Uterine smooth muscle cell (primary cell): Measurements from ENCODE around the gene EMD. TPM values are rescaled to one million over a fixed set of nuclear protein-coding genes. Genes with fewer than 3 reads are reported as not detected.

ENCODE experiments used
- total RNA-seq: library from RNA; depleted of rRNA; stranded (reverse); fragments of >200 nt; gene quantifications from 2 replicates; pipeline ENCODE4 v1.2.3, GENCODE V29; 2014

The EMD gene
- 17.1 and 20.6 TPM in 2 replicates for total RNA-seq

GRCh38 chrX:154378799-154379568 lies at the start of gene EMD:
TSS of gene EMD (plus strand) at chrX:154379295. CDS start at chrX:154379485, 190 bp downstream.

GRCh38 chrX:154374313-154375155 lies 4.6 kb upstream of the EMD start, which contains the start of gene FLNA:
TSS of gene FLNA (minus strand) at chrX:154374634. CDS start at chrX:154371245, 3,389 bp downstream.

DNA sequence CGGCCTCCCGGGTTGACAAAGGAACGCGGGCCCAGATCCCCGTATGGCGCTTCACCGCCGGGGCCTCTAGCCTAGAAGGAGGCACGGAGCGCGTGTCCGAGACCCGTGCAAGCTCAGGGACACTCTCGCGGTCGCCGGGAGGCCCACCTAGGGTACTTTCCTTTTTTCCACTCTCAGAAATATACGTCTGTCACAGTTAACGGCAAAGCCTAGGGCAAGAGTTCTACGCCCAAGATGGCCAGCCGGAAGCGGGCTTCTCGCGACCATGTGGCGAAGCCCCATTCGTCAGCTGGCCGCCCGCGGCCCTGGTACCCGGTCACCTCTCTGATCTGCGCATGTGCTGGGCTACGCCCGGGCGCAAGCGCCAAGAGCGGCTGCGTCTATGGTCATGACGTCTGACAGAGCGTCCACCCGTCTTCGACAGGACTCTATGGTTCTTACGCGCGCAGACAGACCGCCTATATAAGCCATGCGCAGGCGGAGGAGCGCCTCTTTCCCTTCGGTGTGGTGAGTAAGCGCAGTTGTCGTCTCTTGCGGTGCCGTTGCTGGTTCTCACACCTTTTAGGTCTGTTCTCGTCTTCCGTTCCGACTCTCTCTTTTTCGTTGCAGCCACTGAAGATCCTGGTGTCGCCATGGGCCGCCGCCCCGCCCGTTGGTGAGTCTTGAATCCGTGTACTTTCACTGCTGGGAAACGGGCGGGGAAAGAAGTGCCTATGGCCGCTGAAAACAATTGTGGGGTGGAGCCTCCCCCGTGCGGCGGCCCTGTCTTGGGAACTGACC lies 19.0 kb downstream of the EMD start, which contains the start of gene RPL10:
Gene RPL10, plus strand, starts transcription at position 490 of the 780 bp plus-strand sequence. Its CDS starts 143 bp downstream, at position 633.

DNA sequence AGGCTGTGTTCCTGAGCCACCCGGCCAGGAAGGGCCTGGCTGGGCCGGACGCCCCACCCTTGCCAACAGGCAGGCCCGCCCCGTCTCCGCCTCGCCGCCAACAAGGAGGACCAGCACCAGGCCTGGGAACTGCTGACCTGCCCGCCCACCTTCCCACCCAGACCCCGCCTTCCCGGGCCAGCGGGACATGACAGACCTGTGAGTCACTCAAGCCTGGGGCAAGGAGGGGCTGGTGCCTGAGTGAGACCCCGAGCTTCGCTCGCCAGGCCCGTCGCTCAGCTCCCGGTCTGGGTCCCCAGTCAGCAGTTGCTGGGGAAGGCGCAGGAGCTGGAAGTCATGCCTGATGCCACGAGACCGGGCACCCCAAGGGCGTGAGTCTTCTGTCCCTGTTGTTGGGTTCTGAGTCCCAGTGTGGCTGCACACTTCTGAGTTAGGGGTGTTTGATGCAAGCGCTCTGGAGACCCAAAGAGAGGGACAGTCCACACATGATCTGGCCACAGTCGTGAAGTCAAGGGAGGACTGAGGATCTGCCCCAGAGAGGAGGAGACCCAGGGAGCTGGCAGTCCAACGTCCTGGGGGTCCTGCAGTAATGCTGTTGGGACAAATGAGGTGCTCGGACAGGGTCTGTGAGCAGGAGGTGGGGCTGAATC lies 30.3 kb downstream of the EMD start, which contains the start of gene DNASE1L1:
Gene DNASE1L1, minus strand, starts transcription at position 33 of the 650 bp plus-strand sequence. CDS start 3,686 bp downstream, outside the sequence.

GRCh38 chrX:154428176-154429171 lies 49.4 kb downstream of the EMD start, which contains the start of gene ATP6AP1:
TSS of gene ATP6AP1 (plus strand) at chrX:154428677. CDS start at chrX:154428693, 16 bp downstream.

Other genes with a start within 250 kb of the EMD start
- not detected in 2 replicates for gene OPN1LW, start 235.1 kb upstream of the EMD start, total RNA-seq
- gene OPN1MW, start 196.7 kb upstream of the EMD start, total RNA-seq = not detected in 2 replicates
- not detected in 2 replicates for gene OPN1MW2, start 159.5 kb upstream of the EMD start, total RNA-seq
- gene OPN1MW3, start 121.7 kb upstream of the EMD start, total RNA-seq = not detected in 2 replicates
- gene TEX28, start 84.2 kb upstream of the EMD start, total RNA-seq = not detected in 2 replicates
- not detected in 2 replicates for gene TKTL1, start 83.5 kb upstream of the EMD start, total RNA-seq
- 2,419 and 3,747 TPM in 2 replicates for gene FLNA, start 4.7 kb upstream of the EMD start, total RNA-seq
- 2,853 and 3,007 TPM in 2 replicates for gene RPL10, start 19.1 kb downstream of the EMD start, total RNA-seq
- gene DNASE1L1, start 30.0 kb downstream of the EMD start, total RNA-seq = 31.5 and 54.7 TPM in 2 replicates
- gene TAFAZZIN, start 32.2 kb downstream of the EMD start, total RNA-seq = 16.3 and 19.1 TPM in 2 replicates
- gene ATP6AP1, start 49.4 kb downstream of the EMD start, total RNA-seq = 58.3 and 72.5 TPM in 2 replicates
- 110 and 115 TPM in 2 replicates for gene GDI1, start 57.9 kb downstream of the EMD start, total RNA-seq
- 89.5 and 112 TPM in 2 replicates for gene FAM50A, start 64.8 kb downstream of the EMD start, total RNA-seq
- 19.2 and 26.2 TPM in 2 replicates for gene PLXNA3, start 79.0 kb downstream of the EMD start, total RNA-seq
- gene LAGE3, start 100.0 kb downstream of the EMD start, total RNA-seq = 11.4 and 25.7 TPM in 2 replicates
- 41.7 and 59.2 TPM in 2 replicates for gene UBL4A, start 107.3 kb downstream of the EMD start, total RNA-seq
- gene SLC10A3, start 111.3 kb downstream of the EMD start, total RNA-seq = 15.9 and 17.5 TPM in 2 replicates
- 32.4 TPM in 2 replicates for gene FAM3A, start 136.9 kb downstream of the EMD start, total RNA-seq
- gene G6PD, start 167.6 kb downstream of the EMD start, total RNA-seq = 62.4 and 81.9 TPM in 2 replicates
- gene IKBKG, start 168.3 kb downstream of the EMD start, total RNA-seq = 17.5 and 18.7 TPM in 2 replicates
- not detected in 2 replicates for gene CTAG1A, start 205.8 kb downstream of the EMD start, total RNA-seq
- not detected in 2 replicates for gene CTAG1B, start 240.0 kb downstream of the EMD start, total RNA-seq